ENCODE measurements around the gene FBXO10. TPM values are rescaled to one million over a fixed set of nuclear protein-coding genes. Genes with fewer than 3 reads are reported as not detected.
"Not testable (repeated sequence)": the region's sequence is repeated elsewhere in the genome, so short reads cannot be mapped to it uniquely, and the experiment has no call there.

FBXO10 gene
- total RNA-seq, 2 donors from 2014 or later = 19.5 to 26.6 TPM

GRCh38 chr9:37515620-37516258, 60.4 kb downstream of the FBXO10 start:
- Histone ChIP-seq H3K9me3 (ENCODE audit: control insufficient read depth, low read length) (no peaks in the 10 kb centered on the region), H3K36me3 (ENCODE audit: control insufficient read depth, insufficient read depth, low read length) (peaks cover 38% of the 10 kb centered on the region), H3K9ac (ENCODE audit: extremely low read depth, low read length, poor library complexity, severe bottlenecking) (no peak overlapping the region), H3K27me3 (ENCODE audit: control insufficient read depth, insufficient read depth, low read length, poor library complexity, severe bottlenecking) (no peaks in the 10 kb centered on the region), H3K4me1 (ENCODE audit: control insufficient read depth, insufficient read depth, low read length) (no peaks in the 10 kb centered on the region), H3K4me3 (ENCODE audit: low read length) (no peak overlapping the region), H3K27ac (ENCODE audit: low read depth, low read length) (no peak overlapping the region)
- no peaks in the 10 kb centered on the region for H3K9me3 Mint-ChIP-seq
- H3K4me1 Mint-ChIP-seq = no peaks in the 10 kb centered on the region
- peaks cover 59% of the 10 kb centered on the region for H3K36me3 Mint-ChIP-seq (ENCODE audit: low read depth)
- no peak for TF ChIP-seq CTCF (conservative IDR thresholded peaks at IDR 0.05)
- no peak overlapping the region for H3K4me3 Mint-ChIP-seq
- H3K27ac Mint-ChIP-seq = no peak overlapping the region
- no peaks in the 10 kb centered on the region for H3K27me3 Mint-ChIP-seq (ENCODE audit: insufficient read depth)
- DNase-seq = no peak
- WGBS, 2 experiments (ENCODE audit: insufficient coverage in 1 of 2, insufficient read length in 1 of 2) = 93 to 96% methylated on average over 11 to 14 of the region's 14 CpGs

DNA sequence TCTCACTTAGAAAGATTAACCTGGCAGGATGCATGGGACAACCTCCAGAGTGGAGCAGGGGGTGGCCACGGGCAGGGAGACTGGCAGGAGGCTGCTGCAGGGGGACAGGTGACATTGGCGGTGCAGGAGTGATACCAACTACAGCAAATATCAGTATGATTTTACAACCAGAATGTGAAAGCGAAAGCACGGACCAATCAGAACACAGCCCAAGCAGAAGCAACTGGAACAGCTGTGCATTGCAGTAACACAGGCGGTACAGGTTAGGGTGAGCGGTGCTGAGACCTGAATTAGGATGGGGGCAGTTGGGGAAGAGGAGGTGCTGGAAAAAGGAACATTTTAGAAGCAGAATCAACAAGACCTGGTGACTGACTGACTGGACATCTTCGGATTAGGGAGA, 61.2 kb downstream of the FBXO10 start:
- Histone ChIP-seq H3K4me1 (ENCODE audit: control insufficient read depth, insufficient read depth, low read length) (no peaks in the 10 kb centered on the region), H3K4me3 (ENCODE audit: low read length) (no peak overlapping the region), H3K9ac (ENCODE audit: extremely low read depth, low read length, poor library complexity, severe bottlenecking) (no peak overlapping the region), H3K27ac (ENCODE audit: low read depth, low read length) (no peak overlapping the region), H3K36me3 (ENCODE audit: control insufficient read depth, insufficient read depth, low read length) (peaks cover 34% of the 10 kb centered on the region), H3K9me3 (ENCODE audit: control insufficient read depth, low read length) (no peaks in the 10 kb centered on the region), H3K27me3 (ENCODE audit: control insufficient read depth, insufficient read depth, low read length, poor library complexity, severe bottlenecking) (no peaks in the 10 kb centered on the region)
- H3K36me3 Mint-ChIP-seq (ENCODE audit: low read depth) = peaks cover 57% of the 10 kb centered on the region
- 93 to 95% methylated on average over 7 of the region's 7 CpGs for WGBS, 2 experiments (ENCODE audit: insufficient coverage in 1 of 2, insufficient read length in 1 of 2)
- H3K4me1 Mint-ChIP-seq = no peaks in the 10 kb centered on the region
- H3K9me3 Mint-ChIP-seq = no peaks in the 10 kb centered on the region
- DNase-seq = no peak
- no peaks in the 10 kb centered on the region for H3K27me3 Mint-ChIP-seq (ENCODE audit: insufficient read depth)
- no peak overlapping the region for H3K4me3 Mint-ChIP-seq
- no peak overlapping the region for H3K27ac Mint-ChIP-seq
- TF ChIP-seq CTCF (conservative IDR thresholded peaks at IDR 0.05) = no peak

DNA sequence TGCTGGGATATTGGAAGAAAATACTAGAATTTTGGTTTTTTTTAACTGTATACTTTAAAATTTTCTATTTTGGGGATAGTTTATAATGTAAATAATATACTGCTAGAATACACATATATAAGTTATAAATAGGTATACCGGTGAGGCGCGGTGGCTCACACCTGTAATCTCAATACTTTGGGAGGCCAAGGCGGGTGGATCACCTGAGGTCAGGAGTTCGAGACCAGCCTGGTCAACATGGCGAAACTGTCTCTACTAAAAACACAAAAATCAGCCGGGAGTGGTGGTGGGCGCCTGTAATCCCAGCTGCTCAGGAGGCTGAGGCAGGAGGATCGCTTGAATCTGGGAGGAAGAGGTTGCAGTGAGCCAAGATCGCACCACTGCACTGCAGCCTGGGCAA, 61.8 kb downstream of the FBXO10 start:
- H3K27ac Mint-ChIP-seq; H3K27me3 Mint-ChIP-seq (ENCODE audit: insufficient read depth): not testable (repeated sequence)
- peaks cover 54% of the 10 kb centered on the region for H3K36me3 Mint-ChIP-seq (ENCODE audit: low read depth)

GRCh38 chr9:37512437-37512836, 63.7 kb downstream of the FBXO10 start:
- no peak overlapping the region for H3K9ac ChIP-seq (ENCODE audit: extremely low read depth, low read length, poor library complexity, severe bottlenecking)
- no peaks in the 10 kb centered on the region for H3K27me3 ChIP-seq (ENCODE audit: control insufficient read depth, insufficient read depth, low read length, poor library complexity, severe bottlenecking)
- Mint-ChIP-seq H3K9me3 (no peaks in the 10 kb centered on the region), H3K4me3 (no peak overlapping the region), H3K36me3 (ENCODE audit: low read depth) (peaks cover 43% of the 10 kb centered on the region), H3K27ac (no peak overlapping the region), H3K27me3 (ENCODE audit: insufficient read depth) (no peaks in the 10 kb centered on the region), H3K4me1 (no peaks in the 10 kb centered on the region)
- WGBS, 2 experiments (ENCODE audit: insufficient coverage in 1 of 2, insufficient read length in 1 of 2) = 79 to 86% methylated on average over 9 to 12 of the region's 12 CpGs
- no peaks in the 10 kb centered on the region for H3K9me3 ChIP-seq (ENCODE audit: control insufficient read depth, low read length)
- no peak overlapping the region for H3K4me3 ChIP-seq (ENCODE audit: low read length)
- H3K27ac ChIP-seq (ENCODE audit: low read depth, low read length) = no peak overlapping the region
- H3K4me1 ChIP-seq (ENCODE audit: control insufficient read depth, insufficient read depth, low read length) = no peaks in the 10 kb centered on the region
- TF ChIP-seq CTCF (conservative IDR thresholded peaks at IDR 0.05) = no peak
- peaks cover 29% of the 10 kb centered on the region for H3K36me3 ChIP-seq (ENCODE audit: control insufficient read depth, insufficient read depth, low read length)
- no peak for DNase-seq

More for the DNA sequence above, 61.8 kb downstream of the FBXO10 start:
- H3K9me3 ChIP-seq (ENCODE audit: control insufficient read depth, low read length); H3K4me3 Mint-ChIP-seq; H3K9me3 Mint-ChIP-seq; H3K27ac ChIP-seq (ENCODE audit: low read depth, low read length); H3K4me1 ChIP-seq (ENCODE audit: control insufficient read depth, insufficient read depth, low read length); H3K9ac ChIP-seq (ENCODE audit: extremely low read depth, low read length, poor library complexity, severe bottlenecking); H3K4me1 Mint-ChIP-seq; H3K4me3 ChIP-seq (ENCODE audit: low read length); DNase-seq; H3K27me3 ChIP-seq (ENCODE audit: control insufficient read depth, insufficient read depth, low read length, poor library complexity, severe bottlenecking): not testable (repeated sequence)
- peaks cover 34% of the 10 kb centered on the region for H3K36me3 ChIP-seq (ENCODE audit: control insufficient read depth, insufficient read depth, low read length)
- 92 to 94% methylated on average over 7 to 10 of the region's 10 CpGs for WGBS, 2 experiments (ENCODE audit: insufficient coverage in 1 of 2, insufficient read length in 1 of 2)

All from endodermal cell (in vitro differentiated cells).